Lower lobe of right lung (tissue), 2 donors: ENCODE data around the gene AUTS2. TPM values are rescaled to one million over a fixed set of nuclear protein-coding genes. Genes with fewer than 3 reads are reported as not detected.

Source experiments
- ATAC-seq, 2 donors: fragments of 200-7000 bp; cut with Tn5 transposase; one replicate each; pipeline ENCODE4 v1.9.1; 2020 to 2022; ENCODE audit warnings: mild to moderate bottlenecking in 2 of 2, moderate library complexity in 2 of 2
- DNase-seq: peaks from one replicate; pipeline ENCODE4 v3.0.0-alpha.2; 2020
- H3K27ac ChIP-seq: fragments of 200-600 bp; one replicate; pipeline ENCODE4 v1.8.0; 2022
- H3K27me3 ChIP-seq: fragments of 200-600 bp; one replicate; pipeline ENCODE4 v1.8.0; 2022; ENCODE audit warnings: low read depth
- H3K36me3 ChIP-seq: fragments of 200-600 bp; one replicate; pipeline ENCODE4 v1.8.0; 2022; ENCODE audit warnings: mild to moderate bottlenecking
- H3K4me1 ChIP-seq: fragments of 200-600 bp; one replicate; pipeline ENCODE4 v1.8.0; 2022
- H3K4me3 ChIP-seq: fragments of 200-600 bp; one replicate; pipeline ENCODE4 v1.8.0; 2022; ENCODE audit warnings: mild to moderate bottlenecking
- H3K9me3 ChIP-seq: fragments of 200-600 bp; one replicate; pipeline ENCODE4 v1.8.0; 2022
- intact Hi-C: fragments of 100-400 bp; cut with DNase I; formaldehyde crosslinking; loops from one replicate; pipeline ENCODE4 v1.11.0; 2022
- total RNA-seq: library from RNA; stranded (reverse); fragmentation: NEBNext Ultra II Directional; extraction: Animal tissue kit (Norgen Biotek cat#: 25700); gene quantifications from one replicate; pipeline ENCODE4 v1.2.1, GENCODE V29; 2021
- TF ChIP-seq, protein P1 (sequence below): fragments of 200-600 bp; IDR thresholded peaks from one replicate; pipeline ENCODE4 v1.8.0; 2022; ENCODE audit warnings: antibody characterized with exemption, mild to moderate bottlenecking
- donor health status: DM: no; HTN: yes; CAD: no; lungs with severe emphysema.

AUTS2 gene
- total RNA-seq, 1 donor from 2014 or later, result 45.7 TPM

DNA sequence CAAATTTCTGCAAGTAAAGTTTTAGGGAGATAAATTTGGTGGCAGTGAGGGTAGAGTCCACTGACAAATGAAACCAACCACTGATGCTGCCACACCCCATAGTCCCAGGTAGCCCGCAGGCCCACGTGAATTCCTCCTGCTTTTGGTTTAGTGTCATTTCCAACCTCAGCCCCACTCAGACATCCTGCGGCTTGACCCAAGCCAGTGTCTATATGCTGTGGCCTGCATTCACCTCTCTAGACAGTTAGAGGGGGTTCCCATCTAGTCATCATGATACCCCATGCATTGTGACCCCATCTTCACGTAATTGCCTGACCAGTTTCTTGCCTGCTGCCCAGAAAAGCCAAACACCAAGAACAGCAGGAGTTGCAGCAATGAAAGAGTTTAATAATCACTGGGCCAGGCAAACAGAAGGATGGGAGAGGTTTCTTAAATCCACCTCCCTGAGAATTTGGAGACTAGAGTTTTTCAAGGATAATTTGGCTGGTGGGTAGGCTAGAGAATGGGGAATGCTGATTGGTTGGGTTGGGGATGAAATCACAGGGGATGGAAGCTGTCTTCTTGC is 1201.6 kb downstream of the AUTS2 start:
- Histone ChIP-seq H3K4me3 (no peak overlapping the region), H3K36me3 (no peaks in the 10 kb centered on the region), H3K4me1 (no peaks in the 10 kb centered on the region), H3K9me3 (peaks cover 14% of the 10 kb centered on the region), H3K27ac (no peak overlapping the region), H3K27me3 (no peaks in the 10 kb centered on the region)
- TF ChIP-seq, protein P1, sequence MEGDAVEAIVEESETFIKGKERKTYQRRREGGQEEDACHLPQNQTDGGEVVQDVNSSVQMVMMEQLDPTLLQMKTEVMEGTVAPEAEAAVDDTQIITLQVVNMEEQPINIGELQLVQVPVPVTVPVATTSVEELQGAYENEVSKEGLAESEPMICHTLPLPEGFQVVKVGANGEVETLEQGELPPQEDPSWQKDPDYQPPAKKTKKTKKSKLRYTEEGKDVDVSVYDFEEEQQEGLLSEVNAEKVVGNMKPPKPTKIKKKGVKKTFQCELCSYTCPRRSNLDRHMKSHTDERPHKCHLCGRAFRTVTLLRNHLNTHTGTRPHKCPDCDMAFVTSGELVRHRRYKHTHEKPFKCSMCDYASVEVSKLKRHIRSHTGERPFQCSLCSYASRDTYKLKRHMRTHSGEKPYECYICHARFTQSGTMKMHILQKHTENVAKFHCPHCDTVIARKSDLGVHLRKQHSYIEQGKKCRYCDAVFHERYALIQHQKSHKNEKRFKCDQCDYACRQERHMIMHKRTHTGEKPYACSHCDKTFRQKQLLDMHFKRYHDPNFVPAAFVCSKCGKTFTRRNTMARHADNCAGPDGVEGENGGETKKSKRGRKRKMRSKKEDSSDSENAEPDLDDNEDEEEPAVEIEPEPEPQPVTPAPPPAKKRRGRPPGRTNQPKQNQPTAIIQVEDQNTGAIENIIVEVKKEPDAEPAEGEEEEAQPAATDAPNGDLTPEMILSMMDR, result no peak
- DNase-seq (no peak), ATAC-seq (no peak)
- intact Hi-C loops, result no loop called here

DNA sequence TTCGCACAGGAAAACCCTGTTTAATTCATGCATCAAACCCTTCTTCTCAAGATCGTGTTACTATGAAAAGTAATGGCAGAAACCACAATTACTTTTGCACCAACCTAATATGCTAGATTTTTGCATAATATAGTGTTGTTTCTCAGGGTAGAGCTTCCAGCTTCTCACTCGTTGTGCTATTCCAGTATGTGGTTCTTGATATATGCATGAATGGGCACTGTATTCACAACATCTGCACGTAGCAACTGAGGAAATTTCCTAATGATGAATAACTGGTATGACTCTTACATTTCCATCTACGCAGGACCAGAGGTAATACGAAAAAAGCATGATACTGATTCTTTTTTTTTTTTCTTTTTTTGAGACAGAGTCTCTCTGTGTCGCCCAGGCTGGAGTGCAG is 1207.1 kb downstream of the AUTS2 start:
- DNase-seq (no peak), ATAC-seq (no peak)
- Histone ChIP-seq H3K27ac (no peak overlapping the region), H3K9me3 (no peaks in the 10 kb centered on the region), H3K4me3 (no peak overlapping the region), H3K36me3 (no peaks in the 10 kb centered on the region), H3K27me3 (no peaks in the 10 kb centered on the region), H3K4me1 (no peaks in the 10 kb centered on the region)
- TF ChIP-seq, protein P1, result no peak
- intact Hi-C loops, result no loop called here

DNA sequence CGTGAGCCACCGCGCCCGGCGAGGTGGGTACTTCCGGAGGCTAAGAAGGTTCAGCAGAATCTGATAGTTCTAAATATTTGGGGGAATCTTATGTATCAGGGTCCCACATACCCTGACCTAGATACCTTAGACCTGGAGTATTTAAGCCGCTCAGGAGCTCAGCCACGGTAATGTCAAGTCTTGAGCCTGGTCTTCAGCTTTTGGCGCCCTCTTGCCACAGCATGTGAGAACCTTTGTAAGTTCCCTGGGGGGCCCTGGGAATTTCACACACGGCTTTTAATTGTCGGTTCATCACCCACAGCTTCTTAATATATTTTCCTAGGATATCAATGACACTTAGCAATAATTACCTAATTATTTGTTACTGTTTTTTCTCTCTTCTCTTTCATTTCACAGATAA is 1209.4 kb downstream of the AUTS2 start:
- no peak for ATAC-seq

DNA sequence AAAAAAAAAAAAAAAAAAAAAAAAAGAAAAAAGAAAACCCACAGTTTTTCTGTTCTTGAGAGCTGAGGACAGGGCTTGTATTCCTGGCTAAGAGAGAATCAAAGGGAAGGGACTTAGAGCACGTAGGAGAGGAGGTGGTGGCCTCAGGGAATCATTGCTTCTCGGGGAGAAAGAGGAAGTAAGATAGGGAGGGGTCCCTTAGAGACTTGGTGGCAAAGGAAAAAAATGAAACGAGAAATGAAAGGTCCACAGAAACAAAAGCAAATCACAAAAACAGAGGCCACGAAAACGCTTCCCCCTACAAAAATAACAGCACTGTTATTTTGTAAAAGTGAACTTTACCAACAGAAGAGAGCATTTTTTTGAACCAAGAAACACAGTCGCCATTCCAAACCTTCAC is 1210.6 kb downstream of the AUTS2 start:
- H3K27ac ChIP-seq, result no peak overlapping the region
- no peak overlapping the region for H3K4me3 ChIP-seq
- intact Hi-C loops, result no loop called here
- no peak for DNase-seq
- H3K27me3 ChIP-seq, result no peaks in the 10 kb centered on the region
- H3K9me3 ChIP-seq, result no peaks in the 10 kb centered on the region
- H3K4me1 ChIP-seq, result no peaks in the 10 kb centered on the region
- no peak for ATAC-seq
- TF ChIP-seq, protein P1, result no peak
- H3K36me3 ChIP-seq, result no peaks in the 10 kb centered on the region

More for the DNA sequence above, 1209.4 kb downstream of the AUTS2 start:
- Histone ChIP-seq H3K27ac (no peak overlapping the region), H3K4me3 (no peak overlapping the region), H3K36me3 (no peaks in the 10 kb centered on the region), H3K9me3 (no peaks in the 10 kb centered on the region), H3K4me1 (no peaks in the 10 kb centered on the region), H3K27me3 (no peaks in the 10 kb centered on the region)
- TF ChIP-seq, protein P1, result no peak
- no peak for DNase-seq
- intact Hi-C loops, result no loop called here

DNA sequence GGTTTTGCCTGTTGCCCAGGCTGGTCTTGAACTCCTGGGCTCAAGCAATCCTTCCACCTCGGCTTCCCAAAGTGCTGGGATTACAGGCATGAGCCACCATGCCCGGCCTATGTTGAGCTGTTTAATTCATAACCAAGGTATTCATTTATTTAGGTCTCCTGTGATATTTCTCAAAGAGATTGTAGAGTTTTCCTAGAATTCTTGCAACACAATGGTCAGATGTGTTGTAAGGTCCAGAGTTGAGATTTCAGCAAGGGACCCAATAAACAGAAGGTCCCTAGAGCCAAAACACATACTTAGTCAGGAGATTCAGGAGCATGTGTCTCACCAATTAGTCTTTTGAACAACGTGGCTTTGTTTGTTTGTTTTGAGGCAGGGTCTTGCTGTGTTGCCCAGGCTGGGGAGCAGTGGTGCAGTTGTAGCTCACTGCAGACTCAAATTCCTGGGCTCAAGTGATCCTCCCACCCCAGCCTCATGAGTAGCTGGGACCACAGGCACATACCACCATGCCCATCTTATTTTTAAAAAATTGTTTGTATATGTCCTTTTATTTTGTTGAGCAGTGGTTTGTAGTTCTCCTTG is 1212.4 kb downstream of the AUTS2 start:
- DNase-seq, result no peak
- no peak for ATAC-seq
- Histone ChIP-seq H3K36me3 (no peaks in the 10 kb centered on the region), H3K4me1 (no peaks in the 10 kb centered on the region), H3K4me3 (no peak overlapping the region), H3K9me3 (no peaks in the 10 kb centered on the region), H3K27me3 (no peaks in the 10 kb centered on the region), H3K27ac (no peak overlapping the region)
- intact Hi-C loops, result no loop called here
- TF ChIP-seq, protein P1, result no peak
